ENCODE data around the gene RASSF3.
"Not testable (repeated sequence)": the region's sequence is repeated elsewhere in the genome, so short reads cannot be mapped to it uniquely, and the experiment has no call there.

Gene RASSF3

GRCh38 chr12:64633011-64633939 lies 23.0 kb downstream of the RASSF3 start:
- no peak for DNase-seq (ENCODE audit: low read depth)

GRCh38 chr12:64633940-64634337 lies 23.6 kb downstream of the RASSF3 start:
- peak; percentile 13 for DNase-seq (ENCODE audit: low read depth)

GRCh38 chr12:64634508-64635092 lies 24.3 kb downstream of the RASSF3 start:
- no peak for DNase-seq (ENCODE audit: low read depth)

- no peak for DNase-seq (ENCODE audit: low read depth)
Measured at GRCh38 chr12:64635356-64635998, 25.2 kb downstream of the RASSF3 start.

GRCh38 chr12:64636856-64637255 lies 26.6 kb downstream of the RASSF3 start:
- DNase-seq (ENCODE audit: low read depth) = no peak

- DNase-seq (ENCODE audit: low read depth) = no peak
Measured at GRCh38 chr12:64639466-64639865, 29.2 kb downstream of the RASSF3 start.

- DNase-seq (ENCODE audit: low read depth) = no peak
Measured at GRCh38 chr12:64646318-64646717, 36.0 kb downstream of the RASSF3 start.

- DNase-seq (ENCODE audit: low read depth) = no peak
Measured at GRCh38 chr12:64649487-64649886, 39.2 kb downstream of the RASSF3 start.

- no peak for DNase-seq (ENCODE audit: low read depth)
Measured at GRCh38 chr12:64650762-64651161, 40.5 kb downstream of the RASSF3 start.

GRCh38 chr12:64652346-64652745 lies 42.1 kb downstream of the RASSF3 start:
- DNase-seq (ENCODE audit: low read depth) = no peak

- DNase-seq (ENCODE audit: low read depth) = no peak
Measured at GRCh38 chr12:64653123-64653522, 42.8 kb downstream of the RASSF3 start.

GRCh38 chr12:64653907-64654306 lies 43.6 kb downstream of the RASSF3 start:
- not testable (repeated sequence) for DNase-seq (ENCODE audit: low read depth)

- no peak for DNase-seq (ENCODE audit: low read depth)
Measured at GRCh38 chr12:64655141-64655540, 44.8 kb downstream of the RASSF3 start.

GRCh38 chr12:64656429-64656828 lies 46.1 kb downstream of the RASSF3 start:
- DNase-seq (ENCODE audit: low read depth) = no peak

- no peak for DNase-seq (ENCODE audit: low read depth)
Measured at GRCh38 chr12:64658892-64659481, 48.7 kb downstream of the RASSF3 start.

- DNase-seq (ENCODE audit: low read depth) = no peak
Measured at GRCh38 chr12:64660237-64661018, 50.1 kb downstream of the RASSF3 start.

GRCh38 chr12:64663015-64663414 lies 52.7 kb downstream of the RASSF3 start:
- DNase-seq (ENCODE audit: low read depth) = no peak

- DNase-seq (ENCODE audit: low read depth) = peak; percentile 29
Measured at GRCh38 chr12:64665514-64665913, 55.2 kb downstream of the RASSF3 start.

GRCh38 chr12:64666054-64666914 lies 56.0 kb downstream of the RASSF3 start:
- DNase-seq (ENCODE audit: low read depth) = no peak

- DNase-seq (ENCODE audit: low read depth) = no peak
Measured at GRCh38 chr12:64667793-64668192, 57.5 kb downstream of the RASSF3 start.

Measured in activated T-helper 1 cell treated with Interleukin-2 at 50 U/mL for 16 hours (primary cell).